Smooth muscle cell (in vitro differentiated cells): Measurements from ENCODE around the gene HERC3. TPM values are rescaled to one million over a fixed set of nuclear protein-coding genes. Genes with fewer than 3 reads are reported as not detected.

ENCODE experiments used
- DNase-seq: peaks from one replicate; lab custom pipeline; 2025; ENCODE audit not compliant: unreplicated experiment; lab: John Stamatoyannopoulos, UW
- H2AFZ ChIP-seq: fragments of 200-600 bp; sonication (generic); 2 replicates; pipeline ENCODE4 v1.6.0; 2016; ENCODE audit warnings: antibody characterized with exemption, low read depth, mild to moderate bottlenecking
- H3F3A ChIP-seq: fragments of 200-600 bp; sonication (generic); 2 replicates; pipeline ENCODE4 v1.6.0; 2017; ENCODE audit warnings: antibody characterized with exemption, low read depth
- H3K27ac ChIP-seq: fragments of 200-600 bp; sonication (generic); 2 replicates; pipeline ENCODE4 v1.5.1; 2016; ENCODE audit warnings: low read depth, mild to moderate bottlenecking
- H3K27me3 ChIP-seq: fragments of 200-600 bp; sonication (generic); 2 replicates; pipeline ENCODE4 v1.6.1; 2016; ENCODE audit warnings: low read depth, mild to moderate bottlenecking
- H3K36me3 ChIP-seq: fragments of 200-600 bp; sonication (generic); 2 replicates; pipeline ENCODE4 v1.5.1; 2016; ENCODE audit warnings: low read depth
- H3K4me1 ChIP-seq: fragments of 200-600 bp; sonication (generic); 2 replicates; pipeline ENCODE4 v1.5.1; 2016; ENCODE audit warnings: low read depth
- H3K4me2 ChIP-seq: fragments of 200-600 bp; sonication (generic); 2 replicates; pipeline ENCODE4 v1.6.0; 2016; ENCODE audit warnings: mild to moderate bottlenecking
- H3K4me3 ChIP-seq: fragments of 200-600 bp; sonication (generic); 2 replicates; pipeline ENCODE4 v1.5.1; 2016; ENCODE audit warnings: mild to moderate bottlenecking
- H3K79me2 ChIP-seq: fragments of 200-600 bp; sonication (generic); 2 replicates; pipeline ENCODE4 v1.6.0; 2016; ENCODE audit warnings: low read depth, mild to moderate bottlenecking
- H3K9ac ChIP-seq: fragments of 200-600 bp; sonication (generic); 2 replicates; pipeline ENCODE4 v1.6.0; 2016; ENCODE audit warnings: low read depth
- H3K9me3 ChIP-seq: fragments of 200-600 bp; sonication (generic); replicated peaks from 2 replicates; pipeline ENCODE4 v1.5.1; 2016; ENCODE audit warnings: low read depth
- H4K20me1 ChIP-seq: fragments of 200-600 bp; sonication (generic); 2 replicates; pipeline ENCODE4 v1.6.0; 2016; ENCODE audit warnings: low read depth
- WGBS: methylation state at CpG from one replicate; pipeline ENCODE4 v1.1.7; 2016; ENCODE audit warnings: low lambda C conversion rate; 5-methylcytosine and 5-hydroxymethylcytosine counted together
- polyA plus RNA-seq: library from polyadenylated mRNA; unstranded; fragments of >200 nt; fragmentation: Nextera tagmentation; extraction: Ambion mirVana; gene quantifications from 2 replicates; pipeline ENCODE4 v1.2.1, GENCODE V29; 2016
- total RNA-seq: library from RNA; depleted of rRNA; stranded (reverse); fragments of >200 nt; gene quantifications from 2 replicates; pipeline ENCODE4 v1.2.3, GENCODE V29; 2014
- TF ChIP-seq, protein P1 (sequence below): fragments of 200-600 bp; sonication (generic); IDR thresholded peaks from 2 replicates; pipeline ENCODE4 v1.5.1; 2017; ENCODE audit warnings: borderline replicate concordance, mild to moderate bottlenecking, antibody characterized with exemption; ENCODE audit not compliant: insufficient read depth, poor library complexity, severe bottlenecking

The HERC3 gene
- total and polyA plus RNA-seq, 2 experiments from 2014 or later = 14.5 to 20.2 TPM

- no peak for DNase-seq
- no peak overlapping the region for H2AFZ ChIP-seq
- TF ChIP-seq, protein P1, sequence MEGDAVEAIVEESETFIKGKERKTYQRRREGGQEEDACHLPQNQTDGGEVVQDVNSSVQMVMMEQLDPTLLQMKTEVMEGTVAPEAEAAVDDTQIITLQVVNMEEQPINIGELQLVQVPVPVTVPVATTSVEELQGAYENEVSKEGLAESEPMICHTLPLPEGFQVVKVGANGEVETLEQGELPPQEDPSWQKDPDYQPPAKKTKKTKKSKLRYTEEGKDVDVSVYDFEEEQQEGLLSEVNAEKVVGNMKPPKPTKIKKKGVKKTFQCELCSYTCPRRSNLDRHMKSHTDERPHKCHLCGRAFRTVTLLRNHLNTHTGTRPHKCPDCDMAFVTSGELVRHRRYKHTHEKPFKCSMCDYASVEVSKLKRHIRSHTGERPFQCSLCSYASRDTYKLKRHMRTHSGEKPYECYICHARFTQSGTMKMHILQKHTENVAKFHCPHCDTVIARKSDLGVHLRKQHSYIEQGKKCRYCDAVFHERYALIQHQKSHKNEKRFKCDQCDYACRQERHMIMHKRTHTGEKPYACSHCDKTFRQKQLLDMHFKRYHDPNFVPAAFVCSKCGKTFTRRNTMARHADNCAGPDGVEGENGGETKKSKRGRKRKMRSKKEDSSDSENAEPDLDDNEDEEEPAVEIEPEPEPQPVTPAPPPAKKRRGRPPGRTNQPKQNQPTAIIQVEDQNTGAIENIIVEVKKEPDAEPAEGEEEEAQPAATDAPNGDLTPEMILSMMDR = no peak
- H3K9ac ChIP-seq = no peak overlapping the region
- no peaks in the 10 kb centered on the region for H3K9me3 ChIP-seq
- H3F3A ChIP-seq = no peaks in the 10 kb centered on the region
- H3K4me3 ChIP-seq = no peak overlapping the region
- H3K4me1 ChIP-seq = no peaks in the 10 kb centered on the region
- H3K4me2 ChIP-seq = no peak overlapping the region
- peaks cover 12% of the 10 kb centered on the region for H3K36me3 ChIP-seq
- no peaks in the 10 kb centered on the region for H4K20me1 ChIP-seq
- WGBS = 99% methylated on average over 2 of the region's 2 CpGs
- H3K27ac ChIP-seq = no peak overlapping the region
- H3K27me3 ChIP-seq = no peaks in the 10 kb centered on the region
- H3K79me2 ChIP-seq = no peaks in the 10 kb centered on the region
These were observed 132.1 kb downstream of the HERC3 start for GRCh38 chr4:88724406-88724805.

GRCh38 chr4:88725143-88725542 is 132.9 kb downstream of the HERC3 start:
- no peaks in the 10 kb centered on the region for H4K20me1 ChIP-seq
- no peak overlapping the region for H2AFZ ChIP-seq
- no peak for DNase-seq
- no peak overlapping the region for H3K4me3 ChIP-seq
- no peaks in the 10 kb centered on the region for H3K4me1 ChIP-seq
- H3K4me2 ChIP-seq = no peak overlapping the region
- H3F3A ChIP-seq = no peaks in the 10 kb centered on the region
- WGBS = 81% methylated on average over 4 of the region's 4 CpGs
- H3K9ac ChIP-seq = no peak overlapping the region
- H3K79me2 ChIP-seq = no peaks in the 10 kb centered on the region
- H3K27me3 ChIP-seq = no peaks in the 10 kb centered on the region
- TF ChIP-seq, protein P1 = no peak
- H3K27ac ChIP-seq = no peak overlapping the region
- no peaks in the 10 kb centered on the region for H3K9me3 ChIP-seq
- peaks cover 20% of the 10 kb centered on the region for H3K36me3 ChIP-seq

- 94% methylated on average over 2 of the region's 2 CpGs for WGBS
- H3K4me1 ChIP-seq = no peaks in the 10 kb centered on the region
- H3K27me3 ChIP-seq = no peaks in the 10 kb centered on the region
- H3K9ac ChIP-seq = no peak overlapping the region
- peaks cover 27% of the 10 kb centered on the region for H3K36me3 ChIP-seq
- H3K4me3 ChIP-seq = no peak overlapping the region
- H3K79me2 ChIP-seq = no peaks in the 10 kb centered on the region
- H2AFZ ChIP-seq = no peak overlapping the region
- no peak overlapping the region for H3K27ac ChIP-seq
- no peak for DNase-seq
- TF ChIP-seq, protein P1 = no peak
- no peaks in the 10 kb centered on the region for H4K20me1 ChIP-seq
- no peaks in the 10 kb centered on the region for H3K9me3 ChIP-seq
- H3K4me2 ChIP-seq = no peak overlapping the region
- H3F3A ChIP-seq = no peaks in the 10 kb centered on the region
These were observed 133.7 kb downstream of the HERC3 start for GRCh38 chr4:88725986-88726385.

DNA sequence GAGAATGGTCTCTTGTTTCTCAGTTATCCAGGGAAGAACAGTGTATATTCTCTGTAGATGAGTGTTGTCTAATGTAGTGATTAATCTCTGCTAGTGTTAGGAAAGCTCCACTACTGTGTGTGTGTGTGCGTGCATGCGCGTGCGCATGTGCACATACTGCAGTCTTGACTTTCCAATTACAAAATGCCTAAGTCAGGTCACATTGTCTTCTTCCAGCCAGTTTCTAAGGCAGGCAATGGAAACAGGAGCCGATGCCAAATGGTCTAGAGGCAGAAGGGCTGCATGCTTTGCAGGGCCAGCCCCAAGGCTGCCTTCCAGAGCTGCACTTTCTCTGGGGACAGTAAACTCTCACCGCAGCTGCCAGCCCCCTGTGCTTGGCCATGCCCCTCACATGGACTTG is 135.9 kb downstream of the HERC3 start:
- peaks cover 36% of the 10 kb centered on the region for H3K36me3 ChIP-seq
- H3F3A ChIP-seq = no peaks in the 10 kb centered on the region
- over 99% methylated on average over 6 of the region's 6 CpGs for WGBS
- no peak overlapping the region for H3K4me3 ChIP-seq
- H3K27me3 ChIP-seq = no peaks in the 10 kb centered on the region
- TF ChIP-seq, protein P1 = no peak
- H3K79me2 ChIP-seq = no peaks in the 10 kb centered on the region
- H3K27ac ChIP-seq = no peak overlapping the region
- no peak for DNase-seq
- H3K4me1 ChIP-seq = no peaks in the 10 kb centered on the region
- no peak overlapping the region for H3K4me2 ChIP-seq
- H4K20me1 ChIP-seq = no peaks in the 10 kb centered on the region
- H3K9me3 ChIP-seq = no peaks in the 10 kb centered on the region
- H3K9ac ChIP-seq = no peak overlapping the region
- no peak overlapping the region for H2AFZ ChIP-seq
